Nephron (organoid): ENCODE results near the gene RECK.

Experiments used
- H3K27ac Mint-ChIP-seq, 3 experiments: 2 replicates each; pipeline ENCODE4 v1.8.0; 2020; ENCODE audit warnings: mixed read lengths in 3 of 3, mild to moderate bottlenecking in 2 of 3, moderate library complexity in 1 of 3
- H3K27me3 Mint-ChIP-seq: 2 replicates; pipeline ENCODE4 v1.8.0; 2021; ENCODE audit warnings: low read depth, mild to moderate bottlenecking, moderate library complexity, mixed read lengths
- H3K36me3 Mint-ChIP-seq: 2 replicates; pipeline ENCODE4 v1.8.0; 2020; ENCODE audit warnings: low read depth, mixed read lengths
- H3K4me1 Mint-ChIP-seq: 2 replicates; pipeline ENCODE4 v1.8.0; 2020; ENCODE audit warnings: mixed read lengths
- H3K4me3 Mint-ChIP-seq, 3 experiments: 2 replicates each; pipeline ENCODE4 v1.8.0; 2020; ENCODE audit warnings: mild to moderate bottlenecking in 3 of 3, mixed read lengths in 3 of 3, moderate library complexity in 2 of 3
- H3K9me3 Mint-ChIP-seq: 2 replicates; pipeline ENCODE4 v1.8.0; 2020; ENCODE audit warnings: mixed read lengths
- CTCF ChIP-seq, 3 experiments: fragments of 200-600 bp; sonication (generic); IDR thresholded peaks; one replicate each; pipeline ENCODE4 v1.5.0; 2021; ENCODE audit warnings: antibody characterized with exemption in 3 of 3; ENCODE audit not compliant: unreplicated experiment in 3 of 3

Gene RECK

GRCh38 chr9:36099718-36100117 lies 63.0 kb downstream of the RECK start:
- Mint-ChIP-seq H3K36me3 (peaks cover 8% of the 10 kb centered on the region), H3K27me3 (no peaks in the 10 kb centered on the region), H3K27ac (peak overlapping the region in 1 of 3 experiments; percentile 20), H3K9me3 (no peaks in the 10 kb centered on the region), H3K4me3 (no peak overlapping the region), H3K4me1 (peaks cover 22% of the 10 kb centered on the region)
- TF ChIP-seq CTCF (IDR thresholded peaks at IDR 0.05; ENCODE audit: unreplicated experiment in 3 of 3): no peak

GRCh38 chr9:36100532-36100931 lies 63.8 kb downstream of the RECK start:
- Mint-ChIP-seq H3K36me3 (peaks cover 12% of the 10 kb centered on the region), H3K27ac (peak overlapping the region; percentile 20 to 76 (median 67)), H3K4me1 (peaks cover 22% of the 10 kb centered on the region), H3K4me3 (no peak overlapping the region), H3K9me3 (no peaks in the 10 kb centered on the region), H3K27me3 (no peaks in the 10 kb centered on the region)
- peak in 1 of 3 experiments; percentile 7 for TF ChIP-seq CTCF (IDR thresholded peaks at IDR 0.05; ENCODE audit: unreplicated experiment in 3 of 3)

- no peak for TF ChIP-seq CTCF (IDR thresholded peaks at IDR 0.05; ENCODE audit: unreplicated experiment in 3 of 3)
- Mint-ChIP-seq H3K4me3 (no peak overlapping the region), H3K9me3 (no peaks in the 10 kb centered on the region), H3K27ac (no peak overlapping the region), H3K36me3 (peaks cover 12% of the 10 kb centered on the region), H3K27me3 (no peaks in the 10 kb centered on the region), H3K4me1 (peaks cover 22% of the 10 kb centered on the region)
These were observed 65.4 kb downstream of the RECK start for GRCh38 chr9:36101916-36102741.

- H3K27ac Mint-ChIP-seq: peak overlapping the region; percentile 43 to 83 (median 66)
- no peaks in the 10 kb centered on the region for H3K27me3 Mint-ChIP-seq
- H3K36me3 Mint-ChIP-seq: peaks cover 9% of the 10 kb centered on the region
- peak; percentile 60 to 66 (median 63) for TF ChIP-seq CTCF (IDR thresholded peaks at IDR 0.05; ENCODE audit: unreplicated experiment in 3 of 3)
- H3K4me3 Mint-ChIP-seq: no peak overlapping the region
- no peaks in the 10 kb centered on the region for H3K9me3 Mint-ChIP-seq
- H3K4me1 Mint-ChIP-seq: peaks cover 22% of the 10 kb centered on the region
These were observed 66.2 kb downstream of the RECK start for GRCh38 chr9:36102742-36103495.

GRCh38 chr9:36109071-36109470 lies 72.4 kb downstream of the RECK start:
- Mint-ChIP-seq H3K36me3 (peaks cover 26% of the 10 kb centered on the region), H3K9me3 (no peaks in the 10 kb centered on the region), H3K4me1 (no peaks in the 10 kb centered on the region), H3K4me3 (no peak overlapping the region), H3K27me3 (no peaks in the 10 kb centered on the region), H3K27ac (no peak overlapping the region)
- TF ChIP-seq CTCF (IDR thresholded peaks at IDR 0.05; ENCODE audit: unreplicated experiment in 3 of 3): no peak
